Caco-2 (cell line): ENCODE measurements around the gene SLC10A7. TPM values are rescaled to one million over a fixed set of nuclear protein-coding genes. Genes with fewer than 3 reads are reported as not detected.

Experiments used
- BruUV-seq: library from RNA; stranded (reverse); fragments of 400-500 nt; replicated peaks from 2 replicates; lab custom pipeline; 2021; lab: Mats Ljungman, UMichigan
- CTCF ChIA-PET: fragments of 300-600 bp; sonication (Branson Sonifier 250); formaldehyde crosslinking; loops from one replicate; lab custom pipeline; 2022; ENCODE audit warnings: antibody characterized with exemption; lab: Charles Lee
- POLR2A ChIA-PET: fragments of 300-600 bp; sonication (Branson Sonifier 250); formaldehyde crosslinking; loops from one replicate; lab custom pipeline; 2022; ENCODE audit warnings: antibody characterized with exemption; lab: Charles Lee
- DNase-seq, 2 experiments: peaks; one replicate each; pipeline versions ENCODE4 v3.0.0 to v3.0.0-alpha.2; 2020 to 2022
- H3K27me3 ChIP-seq: replicated peaks from 2 replicates; pipeline ENCODE4 v1.6.0; 2011; ENCODE audit warnings: low read length; ENCODE audit not compliant: control insufficient read depth, insufficient read depth
- H3K36me3 ChIP-seq: 2 replicates; pipeline ENCODE4 v1.5.1; 2011; ENCODE audit warnings: low read length; ENCODE audit not compliant: control insufficient read depth, insufficient read depth
- H3K4me1 ChIP-seq: fragments of 250-450 bp; sonication (Bioruptor Pico); 2 replicates; pipeline ENCODE4 v1.5.1; 2020; ENCODE audit warnings: mild to moderate bottlenecking
- H3K4me3 ChIP-seq: 2 replicates; pipeline ENCODE4 v1.5.1; 2011; ENCODE audit warnings: low read depth, mild to moderate bottlenecking, control low read depth, low read length
- H3K9me3 ChIP-seq: fragments of 250-450 bp; sonication (Bioruptor Pico); 2 replicates; pipeline ENCODE4 v1.5.1; 2020; ENCODE audit warnings: mild to moderate bottlenecking, moderate library complexity
- H3K27ac Mint-ChIP-seq: one replicate; pipeline ENCODE4 v1.8.0; 2022; ENCODE audit warnings: mixed read lengths; ENCODE audit not compliant: unreplicated experiment
- H3K27me3 Mint-ChIP-seq: one replicate; pipeline ENCODE4 v1.8.0; 2022; ENCODE audit warnings: mixed read lengths; ENCODE audit not compliant: insufficient read depth, unreplicated experiment
- H3K36me3 Mint-ChIP-seq: one replicate; pipeline ENCODE4 v1.8.0; 2022; ENCODE audit warnings: mild to moderate bottlenecking, mixed read lengths; ENCODE audit not compliant: insufficient read depth, unreplicated experiment
- H3K4me1 Mint-ChIP-seq: one replicate; pipeline ENCODE4 v1.8.0; 2022; ENCODE audit warnings: low read depth, mixed read lengths; ENCODE audit not compliant: unreplicated experiment
- H3K4me3 Mint-ChIP-seq: one replicate; pipeline ENCODE4 v1.8.0; 2022; ENCODE audit warnings: mild to moderate bottlenecking, moderate library complexity, mixed read lengths; ENCODE audit not compliant: unreplicated experiment
- H3K9me3 Mint-ChIP-seq: one replicate; pipeline ENCODE4 v1.8.0; 2022; ENCODE audit warnings: mixed read lengths; ENCODE audit not compliant: unreplicated experiment
- intact Hi-C: fragments of 100-400 bp; cut with micrococcal nuclease; formaldehyde crosslinking; loops from one replicate; pipeline ENCODE4 v1.10.0; 2022; ENCODE audit not compliant: unreplicated experiment
- total RNA-seq: library from RNA; stranded (reverse); gene quantifications from 2 replicates; pipeline ENCODE4 v1.2.3, GENCODE V29; 2022
- TF ChIP-seq, protein P1 (sequence below), 2 experiments: fragments of 200-600 bp in 1 of 2; IDR thresholded peaks; 1 replicate in 1 of 2; 2 replicates in 1 of 2; pipeline versions ENCODE4 v1.5.1 to v1.8.0; 2011 to 2022; ENCODE audit warnings: antibody characterized with exemption in 1 of 2, control low read depth in 1 of 2, inconsistent platforms in 1 of 2, low read depth in 1 of 2, low read length in 1 of 2, mild to moderate bottlenecking in 1 of 2, moderate library complexity in 1 of 2; ENCODE audit not compliant: insufficient read depth in 1 of 2, severe bottlenecking in 1 of 2, unreplicated experiment in 1 of 2

Gene SLC10A7
- total RNA-seq, 1 experiment from 2014 or later = 12.1 TPM

DNA sequence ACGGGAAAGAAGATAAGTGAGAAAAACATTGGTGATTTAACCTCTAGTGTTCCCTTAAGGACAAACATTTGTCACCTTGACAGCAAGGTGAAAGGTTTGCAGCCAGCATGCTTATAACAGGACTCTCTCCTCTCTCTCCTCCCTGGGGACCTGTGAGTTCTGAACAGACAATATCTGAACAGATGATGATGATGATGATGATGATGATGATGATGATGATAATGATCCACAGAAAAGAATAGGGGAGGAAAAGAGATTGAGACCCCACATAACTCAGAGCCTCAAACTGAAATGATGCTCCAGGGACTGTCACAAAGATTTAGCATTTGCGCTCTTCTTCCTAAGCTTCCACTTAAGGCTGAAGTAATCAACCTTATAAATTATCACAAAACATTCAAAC lies 103.9 kb downstream of the SLC10A7 start:
- H3K36me3 Mint-ChIP-seq = no peaks in the 10 kb centered on the region
- H3K27me3 ChIP-seq = no peaks in the 10 kb centered on the region
- no peak overlapping the region for H3K4me3 ChIP-seq
- no peaks in the 10 kb centered on the region for H3K36me3 ChIP-seq
- no peaks in the 10 kb centered on the region for H3K9me3 Mint-ChIP-seq
- no peaks in the 10 kb centered on the region for H3K27me3 Mint-ChIP-seq
- no peaks in the 10 kb centered on the region for H3K9me3 ChIP-seq
- intact Hi-C loops = no loop called here
- H3K4me3 Mint-ChIP-seq = no peak overlapping the region
- no peak for DNase-seq
- BruUV-seq = no TSS peak
- ChIA-PET POLR2A (no interaction called here), CTCF (no interaction called here)
- TF ChIP-seq, protein P1, sequence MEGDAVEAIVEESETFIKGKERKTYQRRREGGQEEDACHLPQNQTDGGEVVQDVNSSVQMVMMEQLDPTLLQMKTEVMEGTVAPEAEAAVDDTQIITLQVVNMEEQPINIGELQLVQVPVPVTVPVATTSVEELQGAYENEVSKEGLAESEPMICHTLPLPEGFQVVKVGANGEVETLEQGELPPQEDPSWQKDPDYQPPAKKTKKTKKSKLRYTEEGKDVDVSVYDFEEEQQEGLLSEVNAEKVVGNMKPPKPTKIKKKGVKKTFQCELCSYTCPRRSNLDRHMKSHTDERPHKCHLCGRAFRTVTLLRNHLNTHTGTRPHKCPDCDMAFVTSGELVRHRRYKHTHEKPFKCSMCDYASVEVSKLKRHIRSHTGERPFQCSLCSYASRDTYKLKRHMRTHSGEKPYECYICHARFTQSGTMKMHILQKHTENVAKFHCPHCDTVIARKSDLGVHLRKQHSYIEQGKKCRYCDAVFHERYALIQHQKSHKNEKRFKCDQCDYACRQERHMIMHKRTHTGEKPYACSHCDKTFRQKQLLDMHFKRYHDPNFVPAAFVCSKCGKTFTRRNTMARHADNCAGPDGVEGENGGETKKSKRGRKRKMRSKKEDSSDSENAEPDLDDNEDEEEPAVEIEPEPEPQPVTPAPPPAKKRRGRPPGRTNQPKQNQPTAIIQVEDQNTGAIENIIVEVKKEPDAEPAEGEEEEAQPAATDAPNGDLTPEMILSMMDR (IDR thresholded peaks at IDR 0.05; ENCODE audit: insufficient read depth in 1 of 2, low read depth in 1 of 2, low read length in 1 of 2, severe bottlenecking in 1 of 2, unreplicated experiment in 1 of 2) = no peak
- H3K4me1 ChIP-seq = 0 out of 2 replicates have a peak, but pooled peaks cover 7% of the 10 kb centered on the region
- no peak overlapping the region for H3K27ac Mint-ChIP-seq
- no peaks in the 10 kb centered on the region for H3K4me1 Mint-ChIP-seq

DNA sequence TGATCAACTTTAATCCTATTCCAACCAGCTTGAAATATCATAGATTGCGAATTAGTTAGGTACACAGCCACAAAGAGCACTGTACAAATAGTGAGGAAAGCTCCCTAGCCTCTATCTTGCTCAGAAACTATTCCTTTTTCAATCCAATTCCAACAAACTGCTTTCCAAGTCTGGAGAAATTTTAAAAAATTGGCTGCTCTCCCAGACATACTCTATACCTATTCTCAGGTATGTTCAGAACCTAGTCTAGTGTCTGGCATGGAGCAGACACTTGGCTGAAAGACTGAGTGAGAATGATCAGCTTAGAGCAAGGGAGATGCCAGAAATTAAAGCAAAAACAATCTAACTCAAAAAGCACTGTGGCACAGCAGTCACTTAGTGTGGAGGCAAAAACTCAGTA lies 105.9 kb downstream of the SLC10A7 start:
- Histone ChIP-seq H3K4me3 (no peak overlapping the region), H3K36me3 (no peaks in the 10 kb centered on the region), H3K27me3 (no peaks in the 10 kb centered on the region), H3K4me1 (0 out of 2 replicates have a peak, but pooled peaks cover 7% of the 10 kb centered on the region), H3K9me3 (no peaks in the 10 kb centered on the region)
- H3K36me3 Mint-ChIP-seq = no peaks in the 10 kb centered on the region
- H3K27ac Mint-ChIP-seq = no peak overlapping the region
- TF ChIP-seq, protein P1 (IDR thresholded peaks at IDR 0.05; ENCODE audit: insufficient read depth in 1 of 2, low read depth in 1 of 2, low read length in 1 of 2, severe bottlenecking in 1 of 2, unreplicated experiment in 1 of 2) = no peak
- POLR2A ChIA-PET = no interaction called here
- intact Hi-C loops = no loop called here
- CTCF ChIA-PET = no interaction called here
- no peaks in the 10 kb centered on the region for H3K27me3 Mint-ChIP-seq
- no peaks in the 10 kb centered on the region for H3K9me3 Mint-ChIP-seq
- no TSS peak for BruUV-seq
- H3K4me1 Mint-ChIP-seq = no peaks in the 10 kb centered on the region
- H3K4me3 Mint-ChIP-seq = no peak overlapping the region
- no peak for DNase-seq

DNA sequence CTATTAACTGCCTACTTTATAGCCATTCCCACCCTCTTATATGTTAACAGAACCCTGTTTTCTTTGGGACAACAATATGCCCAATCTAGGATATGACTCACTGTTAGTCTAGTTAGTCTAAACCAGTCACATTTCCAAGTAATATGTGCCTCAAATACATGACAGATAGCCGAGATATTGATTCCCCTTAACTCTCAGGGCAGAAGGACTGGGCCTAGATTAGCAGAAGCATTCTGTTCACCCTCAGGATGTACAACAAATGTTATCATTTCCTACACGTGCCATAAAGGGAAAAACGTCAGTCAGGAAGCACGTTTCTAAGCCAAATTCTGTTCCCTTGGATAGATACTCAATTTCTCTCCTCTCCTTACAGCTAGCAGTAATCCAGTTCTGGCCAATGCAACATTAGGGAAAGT lies 114.1 kb downstream of the SLC10A7 start:
- CTCF ChIA-PET = no interaction called here
- intact Hi-C loops = no loop called here

More for the DNA sequence above, 114.1 kb downstream of the SLC10A7 start:
- TF ChIP-seq, protein P1 (IDR thresholded peaks at IDR 0.05; ENCODE audit: insufficient read depth in 1 of 2, low read depth in 1 of 2, low read length in 1 of 2, severe bottlenecking in 1 of 2, unreplicated experiment in 1 of 2) = no peak
- POLR2A ChIA-PET = no interaction called here
- Mint-ChIP-seq H3K4me3 (no peak overlapping the region), H3K36me3 (no peaks in the 10 kb centered on the region), H3K27me3 (no peaks in the 10 kb centered on the region), H3K9me3 (no peaks in the 10 kb centered on the region), H3K27ac (no peak overlapping the region), H3K4me1 (no peaks in the 10 kb centered on the region)
- DNase-seq = no peak
- H3K36me3 ChIP-seq = no peaks in the 10 kb centered on the region
- H3K9me3 ChIP-seq = no peaks in the 10 kb centered on the region
- H3K4me3 ChIP-seq = no peak overlapping the region
- 0 out of 2 replicates have a peak, but pooled peaks cover 2% of the 10 kb centered on the region for H3K4me1 ChIP-seq
- no peaks in the 10 kb centered on the region for H3K27me3 ChIP-seq
- no TSS peak for BruUV-seq
